Skeletal muscle tissue (tissue), 4 donors: ENCODE measurements around the gene KIR3DL1. TPM values are rescaled to one million over a fixed set of nuclear protein-coding genes. Genes with fewer than 3 reads are reported as not detected.
"Not testable (repeated sequence)": the region's sequence is repeated elsewhere in the genome, so short reads cannot be mapped to it uniquely, and the experiment has no call there.

Source experiments
- H3K27ac ChIP-seq: one replicate; pipeline ENCODE4 v1.7.0; 2013; ENCODE audit warnings: mild to moderate bottlenecking, low read depth, low read length, inconsistent platforms
- H3K27me3 ChIP-seq, 3 donors: one replicate each; pipeline ENCODE4 v1.7.0; 2013; ENCODE audit warnings: low read length in 3 of 3; ENCODE audit not compliant: control insufficient read depth in 3 of 3, insufficient read depth in 3 of 3
- H3K36me3 ChIP-seq, 3 donors: one replicate each; pipeline ENCODE4 v1.7.0; 2013; ENCODE audit warnings: low read length in 3 of 3; ENCODE audit not compliant: control insufficient read depth in 3 of 3, insufficient read depth in 3 of 3
- H3K4me1 ChIP-seq, 3 donors: one replicate each; pipeline ENCODE4 v1.7.0; 2013; ENCODE audit warnings: low read length in 3 of 3, mild to moderate bottlenecking in 3 of 3; ENCODE audit not compliant: control insufficient read depth in 3 of 3, insufficient read depth in 3 of 3
- H3K4me3 ChIP-seq, 3 donors: one replicate each; pipeline ENCODE4 v1.7.0; 2013; ENCODE audit warnings: low read length in 3 of 3
- H3K9ac ChIP-seq, 3 donors: one replicate each; pipeline ENCODE4 v1.7.0; 2013; ENCODE audit warnings: low read length in 3 of 3, mild to moderate bottlenecking in 3 of 3, moderate library complexity in 2 of 3, low read depth in 1 of 3
- H3K9me3 ChIP-seq, 3 donors: one replicate each; pipeline ENCODE4 v1.7.0; 2013; ENCODE audit warnings: low read length in 3 of 3; ENCODE audit not compliant: control insufficient read depth in 3 of 3
- total RNA-seq: library from RNA; depleted of rRNA; stranded (reverse); fragments of >200 nt; gene quantifications from one replicate; pipeline ENCODE4 v1.2.3, GENCODE V29; 2014
- donor health status: Osteomylitis.

The KIR3DL1 gene
- total RNA-seq, 1 donor from 2014 or later, result not detected

DNA sequence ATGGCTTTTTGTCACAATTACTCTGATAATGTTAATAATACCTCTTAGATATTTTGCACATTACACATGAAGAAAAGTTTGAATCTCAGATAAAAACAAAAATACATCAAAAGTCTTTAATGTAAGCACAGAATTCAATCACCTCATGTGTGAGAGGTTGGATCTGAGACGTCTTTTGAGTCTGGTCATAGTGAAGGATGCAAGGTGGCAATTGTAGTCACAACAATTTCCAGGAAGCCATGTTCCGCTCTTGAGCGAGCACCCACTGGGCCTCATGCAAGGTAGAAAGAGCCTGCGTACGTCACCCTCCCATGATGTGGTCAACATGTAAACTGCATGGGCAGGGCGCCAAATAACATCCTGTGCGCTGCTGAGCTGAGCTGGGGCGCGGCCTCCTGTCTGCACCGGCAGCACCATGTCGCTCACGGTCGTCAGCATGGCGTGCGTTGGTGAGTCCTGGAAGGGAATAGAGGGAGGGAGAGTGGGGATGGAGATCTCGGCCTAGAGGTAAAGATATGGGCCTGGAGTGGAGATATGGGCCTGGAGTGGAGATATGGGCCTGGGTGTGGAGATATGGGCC is 33.9 kb downstream of the KIR3DL1 start, which contains the start of gene KIR3DL2:
TSS of gene KIR3DL2 (plus strand) at position 383 of the 580 bp plus-strand sequence. CDS start at position 416, 33 bp downstream.
- not testable (repeated sequence) for H3K4me3 ChIP-seq, H3K36me3 ChIP-seq, H3K27ac ChIP-seq, H3K4me1 ChIP-seq, H3K27me3 ChIP-seq, H3K9me3 ChIP-seq, H3K9ac ChIP-seq

DNA sequence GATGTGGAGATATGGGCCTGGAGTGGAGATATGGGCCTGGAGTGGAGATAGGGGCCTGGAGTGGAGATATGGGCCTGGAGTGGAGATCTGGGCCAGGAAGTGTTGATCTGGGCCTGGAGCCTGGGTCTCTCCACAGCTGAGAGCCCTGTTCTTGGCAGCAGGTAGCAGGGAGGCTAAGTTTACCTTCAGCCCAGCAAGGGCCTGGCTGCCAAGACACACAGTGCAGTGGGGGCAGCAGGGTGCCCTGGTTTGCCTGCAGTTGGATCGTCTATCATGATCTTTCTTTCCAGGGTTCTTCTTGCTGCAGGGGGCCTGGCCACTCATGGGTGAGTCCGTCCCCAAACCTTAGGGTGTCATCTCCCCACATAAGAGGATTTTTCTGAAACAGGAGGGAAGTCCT is 34.7 kb downstream of the KIR3DL1 start:
- Histone ChIP-seq H3K36me3 (no peaks in the 10 kb centered on the region), H3K27ac (no peak overlapping the region), H3K9ac (no peak overlapping the region), H3K4me3 (no peak overlapping the region), H3K9me3 (no peaks in the 10 kb centered on the region), H3K27me3 (peaks cover 0 to 4% (median 0%) of the 10 kb centered on the region in 3 donors), H3K4me1 (no peaks in the 10 kb centered on the region)

DNA sequence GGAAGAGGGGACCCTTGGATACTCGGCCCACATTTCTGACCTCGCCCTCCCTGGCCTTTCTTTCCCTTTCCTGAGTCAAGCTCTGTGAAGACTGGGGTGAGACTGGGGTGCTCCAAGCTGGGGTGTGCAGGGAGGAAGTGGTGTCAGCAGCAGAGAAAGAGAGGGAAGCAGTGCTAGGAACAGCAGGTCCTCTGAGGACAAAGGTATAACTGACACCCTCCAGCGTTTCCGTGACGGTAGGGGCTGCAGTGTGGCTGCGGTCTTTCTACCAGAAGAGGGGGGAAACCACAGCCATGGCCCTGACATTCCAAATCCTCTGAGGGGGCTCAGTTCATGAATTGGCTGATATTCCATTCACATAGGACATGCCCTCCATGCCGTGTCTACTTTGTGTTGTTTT is 35.1 kb downstream of the KIR3DL1 start:
- Histone ChIP-seq H3K27me3 (peaks cover 0 to 4% (median 0%) of the 10 kb centered on the region in 3 donors), H3K36me3 (no peaks in the 10 kb centered on the region), H3K4me3 (no peak overlapping the region), H3K27ac (no peak overlapping the region), H3K9ac (no peak overlapping the region), H3K4me1 (no peaks in the 10 kb centered on the region), H3K9me3 (no peaks in the 10 kb centered on the region)

DNA sequence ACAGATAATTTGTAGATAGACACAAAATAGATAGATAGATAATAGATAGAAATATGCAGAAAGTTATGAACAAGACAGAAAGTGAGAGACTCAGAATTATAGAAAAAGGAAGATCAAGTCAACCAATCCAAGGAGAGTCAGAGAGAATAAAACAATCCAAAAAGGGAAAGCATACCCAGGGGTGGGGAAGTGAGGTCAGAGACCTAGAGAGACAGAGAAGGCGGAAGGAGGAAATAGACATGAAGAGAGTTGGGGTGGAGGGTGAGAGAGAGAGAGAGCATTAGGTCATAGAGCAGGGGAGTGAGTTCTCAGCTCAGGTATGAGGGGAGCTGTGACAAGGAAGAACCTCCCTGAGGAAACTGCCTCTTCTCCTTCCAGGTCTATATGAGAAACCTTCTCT is 39.0 kb downstream of the KIR3DL1 start:
- H3K9ac ChIP-seq, H3K4me3 ChIP-seq, H3K27ac ChIP-seq, H3K4me1 ChIP-seq, H3K27me3 ChIP-seq, H3K36me3 ChIP-seq, H3K9me3 ChIP-seq: not testable (repeated sequence)

DNA sequence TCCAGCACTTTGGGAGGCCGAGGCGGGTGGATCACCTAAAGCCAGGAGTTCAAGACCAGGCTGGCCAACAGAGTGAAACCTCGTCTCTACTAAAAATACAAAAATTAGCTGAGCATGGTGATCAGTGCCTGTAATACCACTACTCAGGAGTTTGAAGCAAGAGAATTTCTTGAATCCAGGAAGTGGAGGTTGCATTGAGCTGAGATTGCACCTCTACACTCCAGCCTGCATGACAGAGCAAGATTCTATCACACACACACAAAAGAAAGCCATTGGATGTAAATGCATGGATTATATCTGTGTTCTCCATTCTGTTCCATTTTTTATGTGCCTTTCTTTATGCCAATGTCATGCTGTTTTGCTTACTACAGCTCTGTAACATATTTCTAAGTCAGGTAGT is 42.2 kb downstream of the KIR3DL1 start:
- not testable (repeated sequence) for H3K9ac ChIP-seq, H3K4me3 ChIP-seq, H3K27me3 ChIP-seq, H3K27ac ChIP-seq, H3K4me1 ChIP-seq, H3K36me3 ChIP-seq, H3K9me3 ChIP-seq

DNA sequence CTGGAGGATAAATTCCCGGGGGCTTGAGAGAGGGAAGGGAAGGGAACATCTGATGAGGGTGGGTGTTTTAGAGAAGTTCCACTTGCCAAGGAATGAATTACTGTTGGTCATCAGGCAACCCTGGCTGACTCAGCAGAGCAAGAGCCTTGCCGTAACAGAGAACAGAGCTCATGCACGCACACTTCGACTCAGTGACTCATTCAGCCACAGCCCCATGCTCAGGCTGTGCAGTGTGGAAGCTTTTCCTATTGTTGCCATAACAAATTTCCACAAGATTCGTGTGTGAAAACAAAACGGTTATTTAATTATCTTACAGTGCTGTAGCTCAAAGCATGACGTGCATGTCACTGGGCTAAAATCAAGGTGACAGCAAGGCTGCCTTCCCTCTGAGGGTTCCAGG is 43.2 kb downstream of the KIR3DL1 start:
- H3K4me1 ChIP-seq, H3K27me3 ChIP-seq, H3K4me3 ChIP-seq, H3K9me3 ChIP-seq, H3K9ac ChIP-seq, H3K27ac ChIP-seq, H3K36me3 ChIP-seq: not testable (repeated sequence)

DNA sequence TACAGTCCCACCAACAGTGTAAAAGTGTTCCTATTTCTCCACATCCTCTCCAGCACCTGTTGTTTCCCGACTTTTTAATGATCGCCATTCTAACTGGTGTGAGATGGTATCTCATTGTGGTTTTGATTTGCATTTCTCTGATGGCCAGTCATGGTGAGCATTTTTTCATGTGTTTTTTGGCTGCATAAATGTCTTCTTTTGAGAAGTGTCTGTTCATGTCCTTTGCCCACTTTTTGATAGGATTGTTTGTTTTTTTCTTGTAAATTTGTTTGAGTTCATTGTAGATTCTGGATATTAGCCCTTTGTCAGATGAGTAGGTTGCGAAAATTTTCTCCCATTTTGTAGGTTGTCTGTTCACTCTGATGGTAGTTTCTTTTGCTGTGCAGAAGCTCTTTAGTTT is 47.2 kb downstream of the KIR3DL1 start:
- H3K27ac ChIP-seq, H3K4me1 ChIP-seq, H3K36me3 ChIP-seq, H3K4me3 ChIP-seq, H3K9me3 ChIP-seq, H3K9ac ChIP-seq, H3K27me3 ChIP-seq: not testable (repeated sequence)

DNA sequence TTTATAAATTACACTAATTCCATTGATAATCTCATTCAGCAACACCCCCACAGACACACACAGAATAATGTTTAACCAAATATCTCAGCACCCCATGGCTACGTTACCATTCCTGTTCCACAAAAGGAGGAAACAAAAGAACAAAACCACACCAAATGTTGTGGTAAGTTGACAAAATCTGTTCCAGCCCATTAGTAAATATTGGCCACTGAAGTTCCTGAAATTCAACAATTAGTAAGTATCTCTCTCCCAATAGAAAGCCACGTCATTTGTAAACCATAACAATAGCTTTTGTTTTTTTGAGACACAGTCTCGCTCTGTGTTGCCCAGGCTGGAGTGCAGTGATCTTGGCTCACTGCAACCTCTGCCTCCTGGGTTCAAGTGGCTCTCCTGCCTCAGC is 55.4 kb downstream of the KIR3DL1 start:
- H3K27ac ChIP-seq, result no peak overlapping the region

DNA sequence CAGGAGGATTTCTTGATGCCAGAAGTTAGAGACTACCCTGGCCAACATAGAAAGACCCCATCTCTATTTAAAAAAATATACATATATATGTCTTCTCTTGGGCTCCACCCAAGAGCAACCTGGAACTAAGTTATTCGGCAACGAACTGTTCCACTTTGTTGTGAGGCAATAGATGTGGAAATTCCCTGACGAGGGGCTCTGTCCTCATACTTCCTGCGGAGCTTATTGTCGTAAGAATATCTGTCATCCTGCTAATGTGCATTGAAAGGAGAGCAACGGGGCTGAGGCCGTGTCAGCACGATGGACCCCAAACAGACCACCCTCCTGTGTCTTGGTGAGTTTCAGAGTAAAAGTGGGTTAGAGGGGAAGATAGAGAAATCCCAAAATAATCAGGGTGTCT is 57.7 kb downstream of the KIR3DL1 start, which contains the start of gene FCAR:
TSS of gene FCAR (plus strand) at position 246 of the 400 bp plus-strand sequence. CDS start at position 301, 55 bp downstream.
- H3K9ac ChIP-seq, result no peak within 1 kb of the TSS

More for the DNA sequence above, 55.4 kb downstream of the KIR3DL1 start:
- Histone ChIP-seq H3K9me3 (no peaks in the 10 kb centered on the region), H3K4me1 (no peaks in the 10 kb centered on the region), H3K9ac (no peak overlapping the region), H3K36me3 (no peaks in the 10 kb centered on the region), H3K4me3 (no peak overlapping the region), H3K27me3 (peaks cover 0 to under 1% (median 0%) of the 10 kb centered on the region in 3 donors)

DNA sequence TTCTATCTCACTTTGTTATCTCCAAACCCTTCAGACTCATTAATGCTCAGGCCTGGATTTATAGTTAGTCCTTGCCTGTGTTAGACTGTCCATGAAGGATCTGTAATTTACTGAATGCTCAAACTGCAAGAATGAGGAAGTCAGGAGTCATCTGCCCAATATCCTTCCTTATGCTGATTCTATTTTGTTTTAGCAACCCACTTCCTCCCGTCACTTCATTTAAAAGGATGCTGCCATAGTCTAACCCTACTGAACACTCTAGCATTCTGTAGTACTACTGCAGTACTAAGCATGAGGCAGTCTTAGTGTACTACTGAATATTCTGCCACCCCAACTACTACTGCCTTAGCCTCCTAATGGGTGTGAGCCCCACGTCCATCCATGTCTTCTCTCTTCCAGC is 59.2 kb downstream of the KIR3DL1 start:
- H3K4me3 ChIP-seq, result no peak overlapping the region
- no peak overlapping the region for H3K27ac ChIP-seq
- no peaks in the 10 kb centered on the region for H3K36me3 ChIP-seq
- no peaks in the 10 kb centered on the region for H3K4me1 ChIP-seq
- no peaks in the 10 kb centered on the region for H3K9me3 ChIP-seq
- no peaks in the 10 kb centered on the region for H3K27me3 ChIP-seq
- H3K9ac ChIP-seq, result no peak overlapping the region

More for the DNA sequence above, 57.7 kb downstream of the KIR3DL1 start, which contains the start of gene FCAR:
- Histone ChIP-seq H3K36me3 (no peaks in the 10 kb centered on the region), H3K4me3 (no peak within 1 kb of the TSS), H3K4me1 (no peaks in the 10 kb centered on the region), H3K9me3 (no peaks in the 10 kb centered on the region), H3K27ac (no peak within 1 kb of the TSS), H3K27me3 (no peaks in the 10 kb centered on the region)
